ENCODE measurements around the gene CAVIN2.
A peak's percentile ranks its signal among the peaks of the same experiment; 100 is the strongest.

Gene CAVIN2

GRCh38 chr2:191835100-191835499 is 11.8 kb downstream of the CAVIN2 start:
- Histone ChIP-seq H3K4me3 (no peak overlapping the region), H3K27ac (no peak overlapping the region)
- DNase-seq (ENCODE audit: low spot score) = no peak
- no peak for TF ChIP-seq CTCF (IDR thresholded peaks at IDR 0.05)

GRCh38 chr2:191833356-191833755 is 13.5 kb downstream of the CAVIN2 start:
- no peak for DNase-seq (ENCODE audit: low spot score)
- H3K27ac ChIP-seq = no peak overlapping the region
- TF ChIP-seq CTCF (IDR thresholded peaks at IDR 0.05) = no peak
- H3K4me3 ChIP-seq = no peak overlapping the region

- TF ChIP-seq CTCF (IDR thresholded peaks at IDR 0.05) = no peak
- H3K4me3 ChIP-seq = no peak overlapping the region
- DNase-seq (ENCODE audit: low spot score) = no peak
- H3K27ac ChIP-seq = no peak overlapping the region
These were observed 14.2 kb downstream of the CAVIN2 start for GRCh38 chr2:191832668-191833067.

- no peak for TF ChIP-seq CTCF (IDR thresholded peaks at IDR 0.05)
- H3K27ac ChIP-seq = no peak overlapping the region
- no peak for DNase-seq (ENCODE audit: low spot score)
- no peak overlapping the region for H3K4me3 ChIP-seq
These were observed 15.4 kb downstream of the CAVIN2 start for GRCh38 chr2:191831410-191831994.

GRCh38 chr2:191824398-191824797 is 22.5 kb downstream of the CAVIN2 start:
- no peak for TF ChIP-seq CTCF (IDR thresholded peaks at IDR 0.05)
- no peak for DNase-seq (ENCODE audit: low spot score)
- Histone ChIP-seq H3K4me3 (no peak overlapping the region), H3K27ac (no peak overlapping the region)

- no peak overlapping the region for H3K27ac ChIP-seq
- no peak for DNase-seq (ENCODE audit: low spot score)
- no peak for TF ChIP-seq CTCF (IDR thresholded peaks at IDR 0.05)
- no peak overlapping the region for H3K4me3 ChIP-seq
These were observed 25.8 kb downstream of the CAVIN2 start for GRCh38 chr2:191821078-191821477.

GRCh38 chr2:191818725-191819350 is 28.1 kb downstream of the CAVIN2 start:
- Histone ChIP-seq H3K27ac (no peak overlapping the region), H3K4me3 (peak overlapping the region; percentile 29)
- DNase-seq (ENCODE audit: low spot score) = no peak
- TF ChIP-seq CTCF (IDR thresholded peaks at IDR 0.05) = no peak

All from coronary artery (tissue), 2 donors.